ENCODE measurements around the gene ST7L. TPM values are rescaled to one million over a fixed set of nuclear protein-coding genes. Genes with fewer than 3 reads are reported as not detected.

ST7L gene
- total and polyA plus RNA-seq, 9 of the 15 experiments (the other 6 are each of a cell fraction or from before 2014, with no cell fraction given): 9.0 to 32.5 (median 26.6) TPM

GRCh38 chr1:112619518-112620376 lies 806 bp upstream of the ST7L start, which contains the start of gene CAPZA1 (continued):
- TF ChIP-seq FOXK2 (conservative IDR thresholded peaks at IDR 0.05 in 1 of 2, IDR thresholded peaks at IDR 0.05 in 1 of 2; ENCODE audit: low read depth in 2 of 2) (peak in 1 of 2 experiments; percentile 37; a peak in 1 of 4 replicates), TCF7 (IDR thresholded peaks at IDR 0.05; ENCODE audit: borderline replicate concordance) (no peak), BRD9 (IDR thresholded peaks at IDR 0.05; ENCODE audit: low read depth, partially characterized antibody) (peak; percentile 75), SETDB1 (IDR thresholded peaks at IDR 0.05; ENCODE audit: low read length) (no peak), GATAD2B (IDR thresholded peaks at IDR 0.05; ENCODE audit: borderline replicate concordance) (no peak), ZNF512 (tag; IDR thresholded peaks at IDR 0.05) (no peak), RB1 (IDR thresholded peaks at IDR 0.05; ENCODE audit: low read depth) (peak; percentile 81), GTF2E2 (tag; IDR thresholded peaks at IDR 0.05) (peak; percentile 95), ZNF24 (IDR thresholded peaks at IDR 0.05) (0 out of 2 replicates have a peak, but pooled peaks have one; percentile 29), TFE3 (CRISPR knock-in tag; IDR thresholded peaks at IDR 0.05) (no peak), ZNF695 (CRISPR knock-in tag; IDR thresholded peaks at IDR 0.05) (peak; percentile 58; the same call in 1 of the 2 replicates), NR3C1 (CRISPR knock-in tag; IDR thresholded peaks at IDR 0.05) (no peak), POLR3A (IDR thresholded peaks at IDR 0.05; ENCODE audit: borderline replicate concordance, extremely low read depth, insufficient read depth, insufficient read length) (no peak), ATF2 (CRISPR knock-in tag; IDR thresholded peaks at IDR 0.05) (0 out of 2 replicates have a peak, but pooled peaks have one; percentile 27)

Data from K562 (cell line).